B cell (primary cell): ENCODE results near the gene ANKRD29.

Source experiments
- CTCF ChIP-seq: fragments of 200-600 bp; IDR thresholded peaks from one replicate; pipeline ENCODE4 v1.8.0; 2022; ENCODE audit warnings: antibody characterized with exemption, mild to moderate bottlenecking
- EZH2 ChIP-seq: IDR thresholded peaks from 2 replicates; pipeline ENCODE4 v1.6.1; 2012; ENCODE audit warnings: borderline replicate concordance, low read depth, mild to moderate bottlenecking, moderate library complexity, low read length; ENCODE audit not compliant: insufficient read depth, poor library complexity, severe bottlenecking

GRCh38 chr18:23634692-23635091 lies 28.0 kb downstream of the ANKRD29 start:
- TF ChIP-seq CTCF = no peak
- TF ChIP-seq EZH2 = no peak
